H9 (cell line): ENCODE data around the gene PREB. TPM values are rescaled to one million over a fixed set of nuclear protein-coding genes. Genes with fewer than 3 reads are reported as not detected.

Experiments used
- DNase-seq: peaks from one replicate; pipeline ENCODE4 v3.0.0-alpha.2; 2017
- H2AFZ ChIP-seq: one replicate; pipeline ENCODE4 v1.6.1; 2013; ENCODE audit warnings: mild to moderate bottlenecking, low read length, control low read depth, moderate library complexity
- H2AK5ac ChIP-seq: 2 replicates; pipeline ENCODE4 v1.6.1; 2013; ENCODE audit warnings: low read length, control low read depth, mixed read lengths; ENCODE audit not compliant: insufficient read length
- H2BK120ac ChIP-seq: one replicate; pipeline ENCODE4 v1.6.1; 2013; ENCODE audit warnings: low read depth, mild to moderate bottlenecking, low read length, control low read depth, inconsistent platforms; ENCODE audit not compliant: poor library complexity, severe bottlenecking
- H2BK12ac ChIP-seq: 2 replicates; pipeline ENCODE4 v1.6.1; 2013; ENCODE audit warnings: low read length, control low read depth, mixed read lengths, low read depth; ENCODE audit not compliant: insufficient read length
- H2BK15ac ChIP-seq: 2 replicates; pipeline ENCODE4 v1.6.1; 2013; ENCODE audit warnings: low read depth, low read length, control low read depth
- H2BK20ac ChIP-seq: one replicate; pipeline ENCODE4 v1.6.1; 2013; ENCODE audit warnings: low read depth, mild to moderate bottlenecking, low read length, control low read depth, inconsistent platforms; ENCODE audit not compliant: poor library complexity, severe bottlenecking
- H2BK5ac ChIP-seq: 2 replicates; pipeline ENCODE4 v1.6.1; 2013; ENCODE audit warnings: low read length, control low read depth, mixed read lengths; ENCODE audit not compliant: insufficient read length
- H3K14ac ChIP-seq: 2 replicates; pipeline ENCODE4 v1.6.1; 2013; ENCODE audit warnings: low read length, control low read depth; ENCODE audit not compliant: insufficient read depth
- H3K18ac ChIP-seq: 2 replicates; pipeline ENCODE4 v1.6.1; 2013; ENCODE audit warnings: low read depth, mild to moderate bottlenecking, mixed read lengths, low read length, control low read depth; ENCODE audit not compliant: insufficient read length
- H3K23ac ChIP-seq: 2 replicates; pipeline ENCODE4 v1.6.1; 2013; ENCODE audit warnings: low read length, control low read depth, mixed read lengths, low read depth; ENCODE audit not compliant: insufficient read length
- H3K23me2 ChIP-seq: 2 replicates; pipeline ENCODE4 v1.6.1; 2013; ENCODE audit warnings: low read depth, mild to moderate bottlenecking, mixed read lengths, low read length, control low read depth; ENCODE audit not compliant: insufficient read length, poor library complexity, severe bottlenecking
- H3K27ac ChIP-seq: 2 replicates; pipeline ENCODE4 v1.5.1; 2013; ENCODE audit warnings: low read length, control low read depth, mixed read lengths, low read depth; ENCODE audit not compliant: insufficient read length
- H3K27me3 ChIP-seq: 2 replicates; pipeline ENCODE4 v1.6.1; 2013; ENCODE audit warnings: low read length, control low read depth, inconsistent platforms; ENCODE audit not compliant: insufficient read depth
- H3K4ac ChIP-seq: 2 replicates; pipeline ENCODE4 v1.6.1; 2013; ENCODE audit warnings: low read depth, mild to moderate bottlenecking, control low read depth, inconsistent platforms, low read length, moderate library complexity
- H3K4me1 ChIP-seq: 2 replicates; pipeline ENCODE4 v1.6.1; 2013; ENCODE audit warnings: low read length, control low read depth, inconsistent platforms; ENCODE audit not compliant: insufficient read depth
- H3K4me2 ChIP-seq: 2 replicates; pipeline ENCODE4 v1.6.1; 2013; ENCODE audit warnings: low read length, control low read depth, mixed read lengths; ENCODE audit not compliant: insufficient read length, insufficient read depth
- H3K56ac ChIP-seq: 2 replicates; pipeline ENCODE4 v1.6.1; 2013; ENCODE audit warnings: low read depth, mild to moderate bottlenecking, mixed read lengths, low read length, control low read depth; ENCODE audit not compliant: insufficient read length
- H3K79me1 ChIP-seq: 2 replicates; pipeline ENCODE4 v1.6.1; 2013; ENCODE audit warnings: low read depth, mild to moderate bottlenecking, moderate library complexity, low read length, control low read depth, inconsistent platforms; ENCODE audit not compliant: insufficient read depth, poor library complexity, severe bottlenecking
- H3K79me2 ChIP-seq: 2 replicates; pipeline ENCODE4 v1.6.1; 2013; ENCODE audit warnings: low read length, control low read depth, inconsistent platforms; ENCODE audit not compliant: insufficient read depth
- H3K9ac ChIP-seq: 2 replicates; pipeline ENCODE4 v1.6.1; 2013; ENCODE audit warnings: low read length, control low read depth, mixed read lengths; ENCODE audit not compliant: insufficient read length; ENCODE audit errors: extremely low read depth
- H3K9me3 ChIP-seq: one replicate; pipeline ENCODE4 v1.6.1; 2013; ENCODE audit warnings: low read depth, low read length, inconsistent platforms; ENCODE audit not compliant: control insufficient read depth
- H3T11ph ChIP-seq: one replicate; pipeline ENCODE4 v1.6.1; 2013; ENCODE audit warnings: mild to moderate bottlenecking, low read length, control low read depth, inconsistent platforms
- H4K20me1 ChIP-seq: one replicate; pipeline ENCODE4 v1.6.1; 2013; ENCODE audit not compliant: control insufficient read depth, insufficient read length, insufficient read depth
- H4K5ac ChIP-seq: 2 replicates; pipeline ENCODE4 v1.6.1; 2013; ENCODE audit warnings: low read depth, mild to moderate bottlenecking, mixed read lengths, low read length, control low read depth; ENCODE audit not compliant: insufficient read length
- H4K8ac ChIP-seq: replicated peaks from 2 replicates; pipeline ENCODE4 v1.6.1; 2013; ENCODE audit warnings: low read length, control low read depth, mixed read lengths, low read depth; ENCODE audit not compliant: insufficient read length
- H4K91ac ChIP-seq: 2 replicates; pipeline ENCODE4 v1.6.1; 2013; ENCODE audit warnings: low read depth, mild to moderate bottlenecking, moderate library complexity, mixed read lengths, low read length, control low read depth; ENCODE audit not compliant: insufficient read length
- H3K27ac Mint-ChIP-seq, 3 experiments: 2 replicates in 2 of 3; 3 replicates in 1 of 3; pipeline ENCODE4 v1.8.0; 2020 to 2021; ENCODE audit warnings: mixed read lengths in 3 of 3, mild to moderate bottlenecking in 1 of 3, moderate library complexity in 1 of 3
- H3K27me3 Mint-ChIP-seq: 2 replicates; pipeline ENCODE4 v1.8.0; 2021; ENCODE audit warnings: low read depth, mild to moderate bottlenecking, moderate library complexity, mixed read lengths
- H3K36me3 Mint-ChIP-seq, 3 experiments: 2 replicates in 2 of 3; 3 replicates in 1 of 3; pipeline ENCODE4 v1.8.0; 2020 to 2021; ENCODE audit warnings: low read depth in 3 of 3, mixed read lengths in 3 of 3; ENCODE audit not compliant: insufficient read depth in 1 of 3
- H3K4me1 Mint-ChIP-seq, 2 experiments: 2 replicates each; pipeline ENCODE4 v1.8.0; 2020; ENCODE audit warnings: mixed read lengths in 2 of 2
- H3K4me3 Mint-ChIP-seq, 2 experiments: 2 replicates in 1 of 2; 3 replicates in 1 of 2; pipeline ENCODE4 v1.8.0; 2020 to 2021; ENCODE audit warnings: mild to moderate bottlenecking in 2 of 2, mixed read lengths in 2 of 2, moderate library complexity in 1 of 2
- H3K9me3 Mint-ChIP-seq, 2 experiments: 2 replicates in 1 of 2; 3 replicates in 1 of 2; pipeline ENCODE4 v1.8.0; 2020; ENCODE audit warnings: mild to moderate bottlenecking in 2 of 2, mixed read lengths in 2 of 2, moderate library complexity in 1 of 2
- CTCF ChIP-seq: fragments of 200-600 bp; sonication (generic); conservative IDR thresholded peaks from 3 replicates; pipeline ENCODE4 v1.8.0; 2021; ENCODE audit warnings: antibody characterized with exemption, mild to moderate bottlenecking
- WGBS: extraction: QIAGEN DNeasy Blood & Tissue Kit; methylation state at CpG from one replicate; pipeline ENCODE4 v1.1.7; 2013; ENCODE audit warnings: missing lambda C conversion rate, low lambda C conversion rate, mixed read lengths; ENCODE audit not compliant: insufficient read length; ENCODE audit errors: extremely low coverage; 5-methylcytosine and 5-hydroxymethylcytosine counted together
- total RNA-seq: library from RNA; stranded (reverse); gene quantifications from 2 replicates; pipeline ENCODE4 v1.2.1, GENCODE V29; 2021

Gene PREB
- total RNA-seq, 1 experiment from 2014 or later: 43.6 TPM

DNA sequence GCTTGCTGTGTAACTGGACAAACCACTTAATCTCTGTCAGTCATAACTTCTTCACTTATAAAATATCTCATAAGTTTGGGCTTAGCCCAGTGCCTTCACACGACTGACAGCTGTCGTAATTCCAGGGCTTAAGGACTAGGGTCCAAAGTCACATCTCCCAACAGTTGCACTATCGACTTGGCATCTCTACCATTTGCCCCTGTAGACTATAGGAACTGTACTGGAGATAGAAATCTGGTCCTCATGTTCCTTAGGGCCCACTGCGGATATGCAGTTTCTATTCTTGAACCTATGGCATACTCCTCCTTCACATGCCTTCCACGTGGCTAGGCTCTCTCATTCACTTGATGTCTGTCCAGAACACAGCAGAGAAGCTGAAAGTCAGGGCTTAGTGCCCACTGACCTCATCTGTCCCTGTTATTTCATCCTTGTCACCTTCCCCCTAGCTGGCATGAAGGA lies 8.2 kb downstream of the PREB start:
- no peak for DNase-seq
- Histone ChIP-seq H2BK15ac (no peak overlapping the region), H3K9me3 (no peaks in the 10 kb centered on the region), H3K27me3 (peaks cover 7% of the 10 kb centered on the region; the same call in 1 of the 2 replicates), H2BK5ac (no peak overlapping the region), H4K8ac (no peak overlapping the region), H4K5ac (no peak overlapping the region), H3K4me1 (no peaks in the 10 kb centered on the region; the same call in 1 of the 2 replicates), H3K56ac (no peak overlapping the region), H3K27ac (no peak overlapping the region), H2BK12ac (no peak overlapping the region), H3K4me2 (no peak overlapping the region), H2BK120ac (no peak overlapping the region), H2AFZ (no peak overlapping the region), H4K91ac (no peak overlapping the region), H3K23me2 (peaks cover 4% of the 10 kb centered on the region), H3K79me1 (no peaks in the 10 kb centered on the region), H2AK5ac (no peak overlapping the region), H4K20me1 (peaks cover 2% of the 10 kb centered on the region), H3K23ac (no peak overlapping the region), H3K14ac (no peak overlapping the region), H3K18ac (no peak overlapping the region), H3K4ac (no peak overlapping the region), H2BK20ac (no peak overlapping the region), H3T11ph (no peak overlapping the region), H3K79me2 (no peaks in the 10 kb centered on the region), H3K9ac (no peak overlapping the region)
- Mint-ChIP-seq H3K4me3 (no peak overlapping the region), H3K36me3 (peaks cover 4 to 19% (median 13%) of the 10 kb centered on the region in 3 experiments; a peak in 5 of 7 replicates), H3K27me3 (peaks cover 29% of the 10 kb centered on the region), H3K9me3 (no peaks in the 10 kb centered on the region), H3K4me1 (peaks cover 7 to 12% of the 10 kb centered on the region in 2 experiments), H3K27ac (no peak overlapping the region)
- no CpG with 5 or more reads among the region's 5 CpGs for WGBS
- TF ChIP-seq CTCF: no peak
